Mesenchymal stem cell (in vitro differentiated cells and primary cell): ENCODE results near the gene ADORA2B.

Experiments
- DNase-seq: peaks from one replicate; pipeline ENCODE4 v3.0.0-alpha.2; 2013
- H2AFZ ChIP-seq: one replicate; pipeline ENCODE4 v1.6.1; 2013; ENCODE audit warnings: low read depth, mild to moderate bottlenecking, control low read depth, inconsistent platforms, low read length, moderate library complexity
- H2AK5ac ChIP-seq: 2 replicates; pipeline ENCODE4 v1.6.1; 2013; ENCODE audit warnings: low read length, moderate library complexity, mild to moderate bottlenecking, inconsistent platforms; ENCODE audit not compliant: severe bottlenecking
- H2BK120ac ChIP-seq: one replicate; pipeline ENCODE4 v1.6.1; 2013; ENCODE audit warnings: low read depth, mild to moderate bottlenecking, inconsistent platforms, low read length, moderate library complexity
- H2BK12ac ChIP-seq, 2 experiments: one replicate each; pipeline ENCODE4 v1.6.1; 2013; ENCODE audit warnings: inconsistent platforms in 2 of 2, low read length in 2 of 2, mild to moderate bottlenecking in 2 of 2, moderate library complexity in 2 of 2, control low read depth in 1 of 2
- H2BK15ac ChIP-seq: one replicate; pipeline ENCODE4 v1.6.1; 2013; ENCODE audit warnings: mild to moderate bottlenecking, low read depth, inconsistent platforms; ENCODE audit not compliant: poor library complexity, severe bottlenecking
- H2BK5ac ChIP-seq: 2 replicates; pipeline ENCODE4 v1.6.1; 2013; ENCODE audit warnings: low read depth, mild to moderate bottlenecking, low read length, control low read depth, inconsistent platforms; ENCODE audit not compliant: poor library complexity, severe bottlenecking
- H3K14ac ChIP-seq, 2 experiments: one replicate each; pipeline ENCODE4 v1.6.1; 2013; ENCODE audit warnings: inconsistent platforms in 2 of 2, low read length in 2 of 2, control low read depth in 1 of 2, mild to moderate bottlenecking in 1 of 2, moderate library complexity in 1 of 2
- H3K18ac ChIP-seq, 2 experiments: one replicate each; pipeline ENCODE4 v1.6.1; 2013; ENCODE audit warnings: inconsistent platforms in 2 of 2, low read length in 2 of 2, control low read depth in 1 of 2, low read depth in 1 of 2, mild to moderate bottlenecking in 1 of 2
- H3K23ac ChIP-seq, 2 experiments: one replicate each; pipeline ENCODE4 v1.6.1; 2013; ENCODE audit warnings: inconsistent platforms in 2 of 2, low read length in 2 of 2, mild to moderate bottlenecking in 2 of 2, moderate library complexity in 2 of 2, control low read depth in 1 of 2
- H3K27ac ChIP-seq: 2 replicates; pipeline ENCODE4 v1.5.1; 2013; ENCODE audit warnings: mild to moderate bottlenecking, moderate library complexity, low read length, control low read depth, inconsistent platforms; ENCODE audit not compliant: poor library complexity, severe bottlenecking
- H3K27me3 ChIP-seq, 2 experiments: 2 replicates each; pipeline versions ENCODE4 v1.6.1 to v1.7.0; 2013; ENCODE audit warnings: low read length in 2 of 2, mild to moderate bottlenecking in 2 of 2, moderate library complexity in 2 of 2, control low read depth in 1 of 2, inconsistent platforms in 1 of 2; ENCODE audit not compliant: control insufficient read depth in 1 of 2, insufficient read depth in 1 of 2
- H3K36me3 ChIP-seq, 2 experiments: 2 replicates each; pipeline versions ENCODE4 v1.6.1 to v1.7.0; 2013; ENCODE audit warnings: low read length in 2 of 2, control low read depth in 1 of 2, inconsistent platforms in 1 of 2, low read depth in 1 of 2, mild to moderate bottlenecking in 1 of 2; ENCODE audit not compliant: insufficient read depth in 2 of 2, control insufficient read depth in 1 of 2
- H3K4ac ChIP-seq, 2 experiments: one replicate each; pipeline ENCODE4 v1.6.1; 2013; ENCODE audit warnings: inconsistent platforms in 2 of 2, low read length in 2 of 2, mild to moderate bottlenecking in 2 of 2, moderate library complexity in 2 of 2, control low read depth in 1 of 2, low read depth in 1 of 2
- H3K4me1 ChIP-seq: 2 replicates; pipeline ENCODE4 v1.6.1; 2013; ENCODE audit warnings: low read depth, low read length, control low read depth; ENCODE audit not compliant: control insufficient read depth, insufficient read depth
- H3K4me2 ChIP-seq: 2 replicates; pipeline ENCODE4 v1.6.1; 2013; ENCODE audit warnings: low read length, mild to moderate bottlenecking, inconsistent platforms; ENCODE audit not compliant: poor library complexity, severe bottlenecking
- H3K4me3 ChIP-seq, 2 experiments: 2 replicates each; pipeline versions ENCODE4 v1.5.1 to v1.7.0; 2013; ENCODE audit warnings: low read length in 2 of 2, mild to moderate bottlenecking in 2 of 2, control low read depth in 1 of 2, low read depth in 1 of 2; ENCODE audit not compliant: insufficient read depth in 1 of 2
- H3K79me1 ChIP-seq: replicated peaks from 2 replicates; pipeline ENCODE4 v1.6.1; 2013; ENCODE audit warnings: mild to moderate bottlenecking, control low read depth, low read length, inconsistent platforms; ENCODE audit not compliant: poor library complexity, severe bottlenecking
- H3K9ac ChIP-seq: 2 replicates; pipeline ENCODE4 v1.7.0; 2013; ENCODE audit warnings: mild to moderate bottlenecking, low read length, moderate library complexity
- H3K9me3 ChIP-seq: 2 replicates; pipeline ENCODE4 v1.7.0; 2013; ENCODE audit warnings: mild to moderate bottlenecking, low read length; ENCODE audit not compliant: control insufficient read depth
- H4K8ac ChIP-seq: one replicate; pipeline ENCODE4 v1.6.1; 2013; ENCODE audit warnings: inconsistent platforms, mild to moderate bottlenecking, low read length, moderate library complexity
- H4K91ac ChIP-seq: one replicate; pipeline ENCODE4 v1.6.1; 2013; ENCODE audit warnings: mild to moderate bottlenecking, low read length, inconsistent platforms
- WGBS: methylation state at CpG from one replicate; pipeline ENCODE4 v1.1.7; 2013; ENCODE audit warnings: mixed read lengths; 5-methylcytosine and 5-hydroxymethylcytosine counted together

The ADORA2B gene

GRCh38 chr17:15951368-15952047 lies 6.6 kb downstream of the ADORA2B start:
- WGBS = 97% methylated on average over 6 of the region's 6 CpGs
- Histone ChIP-seq H3K36me3 (peaks cover 0 to 19% of the 10 kb centered on the region in 2 experiments), H2AK5ac (peak overlapping the region; percentile 57), H3K27ac (no peak overlapping the region), H3K9me3 (no peaks in the 10 kb centered on the region), H3K4me1 (peaks cover 46% of the 10 kb centered on the region), H4K8ac (peak overlapping the region; percentile 14), H2AFZ (no peak overlapping the region), H3K18ac (peak overlapping the region in 1 of 2 experiments; percentile 31), H2BK12ac (no peak overlapping the region), H3K23ac (no peak overlapping the region), H2BK5ac (no peak overlapping the region), H3K4me3 (no peak overlapping the region), H3K4ac (no peak overlapping the region), H4K91ac (peak overlapping the region; percentile 49), H3K27me3 (no peaks in the 10 kb centered on the region), H2BK120ac (peak overlapping the region; percentile 15), H3K9ac (no peak overlapping the region), H3K14ac (no peak overlapping the region), H3K79me1 (peaks cover 22% of the 10 kb centered on the region), H3K4me2 (no peak overlapping the region), H2BK15ac (no peak overlapping the region)
- no peak for DNase-seq

DNA sequence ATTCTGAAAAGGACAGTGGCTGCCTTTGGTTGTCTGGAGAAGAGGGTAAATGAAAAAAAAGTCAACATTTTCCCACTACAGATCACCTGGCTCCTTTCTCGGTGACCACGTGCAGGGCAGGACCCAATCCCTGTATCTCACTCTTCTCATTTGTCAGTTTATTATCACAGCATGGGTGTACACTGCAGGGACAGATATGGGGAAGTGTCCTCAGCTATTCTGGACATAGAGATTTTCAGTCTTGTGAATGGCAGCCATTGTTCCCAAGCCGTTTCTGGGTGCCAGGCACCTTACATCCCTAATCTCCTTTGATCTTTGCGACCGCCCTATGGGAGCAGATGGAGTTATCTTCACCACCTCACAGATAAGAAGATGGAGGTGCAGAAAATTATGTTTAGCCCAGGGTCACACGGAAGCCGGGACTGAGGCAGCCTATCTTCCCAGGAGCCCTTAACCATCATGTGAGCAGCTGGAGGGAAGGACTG lies 7.2 kb downstream of the ADORA2B start:
- Histone ChIP-seq H3K4ac (no peak overlapping the region), H2BK120ac (no peak overlapping the region), H4K91ac (no peak overlapping the region), H3K23ac (no peak overlapping the region), H2AFZ (no peak overlapping the region), H2BK5ac (no peak overlapping the region), H2BK15ac (no peak overlapping the region), H3K27ac (no peak overlapping the region), H3K79me1 (peaks cover 22% of the 10 kb centered on the region), H3K4me2 (no peak overlapping the region), H3K4me3 (no peak overlapping the region), H3K27me3 (no peaks in the 10 kb centered on the region), H3K18ac (no peak overlapping the region), H2AK5ac (no peak overlapping the region), H3K9ac (no peak overlapping the region), H3K9me3 (no peaks in the 10 kb centered on the region), H4K8ac (no peak overlapping the region), H3K36me3 (peaks cover 0 to 19% of the 10 kb centered on the region in 2 experiments), H3K4me1 (peaks cover 42% of the 10 kb centered on the region), H2BK12ac (no peak overlapping the region), H3K14ac (no peak overlapping the region)
- DNase-seq = no peak
- 88% methylated on average over 5 of the region's 7 CpGs for WGBS

DNA sequence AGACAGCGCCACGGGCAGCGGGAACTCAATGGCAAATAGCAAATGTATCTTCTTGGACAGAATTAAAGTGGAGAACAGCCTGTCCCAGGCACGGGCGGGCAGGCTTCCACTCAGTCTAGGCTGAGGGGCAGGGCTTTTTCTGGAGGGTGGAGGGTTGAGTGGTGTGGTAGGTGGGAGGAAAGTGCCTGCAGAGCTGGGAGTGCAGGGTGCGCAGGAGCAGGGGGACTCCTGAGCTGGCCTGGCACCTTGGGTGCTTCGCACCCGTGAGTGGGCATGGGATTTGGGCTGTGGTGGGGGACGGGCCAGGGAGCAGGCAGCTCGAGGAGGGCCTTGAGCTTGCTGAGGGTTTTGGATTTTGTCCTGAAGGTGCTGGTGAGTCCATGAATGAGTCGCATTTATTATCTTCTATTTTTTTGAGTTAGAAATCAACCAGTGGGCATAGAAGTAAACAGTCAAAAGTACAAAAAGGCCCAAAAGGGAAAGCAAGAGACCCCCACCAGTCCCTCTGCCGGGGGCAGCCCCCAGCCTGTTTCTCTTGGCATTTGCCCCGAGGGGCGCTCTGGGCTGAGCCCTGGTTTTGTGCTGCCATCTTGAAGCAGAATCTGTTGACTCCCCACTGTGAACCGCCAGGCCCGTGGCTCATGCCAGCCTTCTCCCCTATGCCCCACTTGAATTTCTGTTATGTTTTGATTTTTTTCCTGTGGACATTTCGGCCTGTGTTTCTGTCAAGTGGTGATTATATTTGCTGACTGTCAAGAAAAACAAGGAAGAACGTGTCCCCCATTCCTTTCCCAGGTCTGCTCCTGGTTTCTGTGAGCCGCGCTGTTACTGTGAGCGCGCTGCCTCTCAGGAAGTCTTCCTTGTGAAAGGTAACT lies 8.2 kb downstream of the ADORA2B start:
- peaks cover 17% of the 10 kb centered on the region for H3K79me1 ChIP-seq
- peak overlapping the region in 1 of 2 experiments; percentile 75 for H2BK12ac ChIP-seq
- peaks cover 33% of the 10 kb centered on the region for H3K4me1 ChIP-seq
- DNase-seq = no peak
- no peak overlapping the region for H3K23ac ChIP-seq
- no peaks in the 10 kb centered on the region for H3K9me3 ChIP-seq
- H2BK120ac ChIP-seq = no peak overlapping the region
- H2BK5ac ChIP-seq = no peak overlapping the region
- no peak overlapping the region for H3K4me3 ChIP-seq
- no peak overlapping the region for H3K9ac ChIP-seq
- peak overlapping the region in 1 of 2 experiments; percentile 59 for H3K4ac ChIP-seq
- peak overlapping the region; percentile 3 to 37 for H3K18ac ChIP-seq
- H2BK15ac ChIP-seq = no peak overlapping the region
- 82% methylated on average over 21 of the region's 22 CpGs for WGBS
- no peak overlapping the region for H2AK5ac ChIP-seq
- H4K91ac ChIP-seq = no peak overlapping the region
- H2AFZ ChIP-seq = peak overlapping the region; percentile 42
- no peak overlapping the region for H3K14ac ChIP-seq
- no peak overlapping the region for H3K4me2 ChIP-seq
- H4K8ac ChIP-seq = no peak overlapping the region
- H3K27ac ChIP-seq = peak overlapping the region; percentile 46
- H3K27me3 ChIP-seq = no peaks in the 10 kb centered on the region
- H3K36me3 ChIP-seq = peaks cover 0 to 19% of the 10 kb centered on the region in 2 experiments

- Histone ChIP-seq H3K4me3 (no peak overlapping the region), H3K23ac (no peak overlapping the region)
Observed at GRCh38 chr17:15954222-15954621, 9.3 kb downstream of the ADORA2B start.

More at GRCh38 chr17:15954222-15954621, 9.3 kb downstream of the ADORA2B start:
- DNase-seq = peak; percentile 75
- H2AFZ ChIP-seq = no peak overlapping the region
- no peak overlapping the region for H3K4me2 ChIP-seq
- peaks cover 0 to 16% of the 10 kb centered on the region in 2 experiments for H3K36me3 ChIP-seq
- peak overlapping the region; percentile 62 for H4K8ac ChIP-seq
- peak overlapping the region; percentile 19 for H3K27ac ChIP-seq
- H3K4ac ChIP-seq = no peak overlapping the region
- no peaks in the 10 kb centered on the region for H3K9me3 ChIP-seq
- H3K79me1 ChIP-seq = peaks cover 14% of the 10 kb centered on the region
- H3K9ac ChIP-seq = no peak overlapping the region
- H3K4me1 ChIP-seq = peaks cover 33% of the 10 kb centered on the region
- H3K18ac ChIP-seq = no peak overlapping the region
- H2AK5ac ChIP-seq = no peak overlapping the region
- H2BK120ac ChIP-seq = no peak overlapping the region
- no peaks in the 10 kb centered on the region for H3K27me3 ChIP-seq
- WGBS = 26% methylated on average over 5 of the region's 5 CpGs
- H4K91ac ChIP-seq = no peak overlapping the region
- no peak overlapping the region for H2BK15ac ChIP-seq
- no peak overlapping the region for H2BK5ac ChIP-seq
- no peak overlapping the region for H3K14ac ChIP-seq
- H2BK12ac ChIP-seq = no peak overlapping the region
